MM.1S (cell line): ENCODE measurements around the gene HPX.
"Not testable (repeated sequence)": the region's sequence is repeated elsewhere in the genome, so short reads cannot be mapped to it uniquely, and the experiment has no call there.

Source experiments
- DNase-seq: peaks from one replicate; pipeline ENCODE4 v3.0.0-alpha.2; 2015
- H2AFZ ChIP-seq: fragments of 300-600 bp; sonication (generic); 2 replicates; pipeline ENCODE4 v1.6.0; 2016; ENCODE audit warnings: antibody characterized with exemption, low read length
- H3F3A ChIP-seq: fragments of 300-600 bp; sonication (generic); 2 replicates; pipeline ENCODE4 v1.6.1; 2016; ENCODE audit warnings: mild to moderate bottlenecking, antibody characterized with exemption, low read length, moderate library complexity, mixed read lengths; ENCODE audit not compliant: insufficient read depth
- H3K27ac ChIP-seq: fragments of 300-600 bp; sonication (generic); 2 replicates; pipeline ENCODE4 v1.5.1; 2016; ENCODE audit warnings: mild to moderate bottlenecking, low read length
- H3K27me3 ChIP-seq: fragments of 300-600 bp; sonication (generic); replicated peaks from 2 replicates; pipeline ENCODE4 v1.6.0; 2016; ENCODE audit warnings: low read length; ENCODE audit not compliant: insufficient read depth
- H3K36me3 ChIP-seq: fragments of 300-600 bp; sonication (generic); replicated peaks from 2 replicates; pipeline ENCODE4 v1.6.1; 2016; ENCODE audit warnings: mild to moderate bottlenecking, low read length, mixed read lengths; ENCODE audit not compliant: insufficient read depth
- H3K4me1 ChIP-seq: fragments of 300-600 bp; sonication (generic); 2 replicates; pipeline ENCODE4 v1.6.1; 2016; ENCODE audit warnings: low read length, mixed read lengths
- H3K4me2 ChIP-seq: fragments of 300-600 bp; sonication (generic); 2 replicates; pipeline ENCODE4 v1.6.0; 2016; ENCODE audit warnings: low read depth, low read length
- H3K4me3 ChIP-seq: fragments of 300-600 bp; sonication (generic); 2 replicates; pipeline ENCODE4 v1.5.1; 2016; ENCODE audit warnings: low read length, mixed read lengths
- H3K79me2 ChIP-seq: fragments of 300-600 bp; sonication (generic); 2 replicates; pipeline ENCODE4 v1.6.1; 2016; ENCODE audit warnings: mixed run types, low read length, mixed read lengths
- H3K9ac ChIP-seq: fragments of 300-600 bp; sonication (generic); 2 replicates; pipeline ENCODE4 v1.6.1; 2016; ENCODE audit warnings: low read length, mixed read lengths
- H3K9me2 ChIP-seq: fragments of 300-600 bp; sonication (generic); replicated peaks from 2 replicates; pipeline ENCODE4 v1.6.1; 2016; ENCODE audit warnings: mild to moderate bottlenecking, low read length, mixed read lengths; ENCODE audit not compliant: insufficient read depth
- H3K9me3 ChIP-seq: fragments of 300-600 bp; sonication (generic); replicated peaks from 2 replicates; pipeline ENCODE4 v1.6.1; 2016; ENCODE audit warnings: mild to moderate bottlenecking, low read length, mixed read lengths; ENCODE audit not compliant: insufficient read depth
- H4K20me1 ChIP-seq: fragments of 300-600 bp; sonication (generic); 2 replicates; pipeline ENCODE4 v1.6.1; 2016; ENCODE audit warnings: mild to moderate bottlenecking, low read length, moderate library complexity, mixed read lengths; ENCODE audit not compliant: insufficient read depth
- EZH2 ChIP-seq: fragments of 300-600 bp; sonication (generic); optimal IDR thresholded peaks from 2 replicates; pipeline ENCODE3; 2017; ENCODE audit warnings: low read depth, mild to moderate bottlenecking, antibody characterized with exemption, low read length, mixed read lengths
- EZH2phosphoT487 ChIP-seq: fragments of 300-600 bp; sonication (generic); IDR thresholded peaks from 2 replicates; pipeline ENCODE4 v1.6.1; 2018; ENCODE audit warnings: antibody characterized with exemption, low read length
- TF ChIP-seq, protein P1 (sequence below): fragments of 300-600 bp; sonication (generic); IDR thresholded peaks from 2 replicates; pipeline ENCODE4 v1.5.1; 2016; ENCODE audit warnings: antibody characterized with exemption, low read length, mixed read lengths

The HPX gene

DNA sequence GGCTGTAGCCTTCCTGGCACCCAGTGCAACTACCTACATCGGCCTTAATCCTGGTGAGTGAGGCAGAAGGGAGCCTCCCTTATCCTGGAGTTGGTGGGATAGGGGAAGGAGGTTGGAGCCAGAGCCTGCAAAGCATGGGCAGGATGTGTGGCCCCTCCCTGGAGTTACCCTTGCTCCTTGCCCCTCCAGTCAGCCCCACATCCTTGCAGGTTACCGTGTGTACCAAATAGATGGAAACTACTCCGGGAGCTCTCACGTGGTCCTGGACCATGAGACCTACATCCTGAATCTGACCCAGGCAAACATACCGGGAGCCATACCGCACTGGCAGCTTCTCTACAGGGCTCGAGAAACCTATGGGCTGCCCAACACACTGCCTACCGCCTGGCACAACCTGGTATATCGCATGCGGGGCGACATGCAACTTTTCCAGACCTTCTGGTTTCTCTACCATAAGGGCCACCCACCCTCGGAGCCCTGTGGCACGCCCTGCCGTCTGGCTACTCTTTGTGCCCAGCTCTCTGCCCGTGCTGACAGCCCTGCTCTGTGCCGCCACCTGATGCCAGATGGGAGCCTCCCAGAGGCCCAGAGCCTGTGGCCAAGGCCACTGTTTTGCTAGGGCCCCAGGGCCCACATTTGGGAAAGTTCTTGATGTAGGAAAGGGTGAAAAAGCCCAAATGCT, 46.7 kb downstream of the HPX start:
- H3K27me3 ChIP-seq = no peaks in the 10 kb centered on the region
- peaks cover 8% of the 10 kb centered on the region for H3K79me2 ChIP-seq
- no peaks in the 10 kb centered on the region for H3K4me1 ChIP-seq
- no peak overlapping the region for H3K4me2 ChIP-seq
- no peak overlapping the region for H3K4me3 ChIP-seq
- no peaks in the 10 kb centered on the region for H3K9me2 ChIP-seq
- H3K27ac ChIP-seq = no peak overlapping the region
- no peaks in the 10 kb centered on the region for H3F3A ChIP-seq
- no peak overlapping the region for H2AFZ ChIP-seq
- H3K36me3 ChIP-seq = no peaks in the 10 kb centered on the region
- DNase-seq = no peak
- no peak overlapping the region for H3K9ac ChIP-seq
- TF ChIP-seq, protein P1, sequence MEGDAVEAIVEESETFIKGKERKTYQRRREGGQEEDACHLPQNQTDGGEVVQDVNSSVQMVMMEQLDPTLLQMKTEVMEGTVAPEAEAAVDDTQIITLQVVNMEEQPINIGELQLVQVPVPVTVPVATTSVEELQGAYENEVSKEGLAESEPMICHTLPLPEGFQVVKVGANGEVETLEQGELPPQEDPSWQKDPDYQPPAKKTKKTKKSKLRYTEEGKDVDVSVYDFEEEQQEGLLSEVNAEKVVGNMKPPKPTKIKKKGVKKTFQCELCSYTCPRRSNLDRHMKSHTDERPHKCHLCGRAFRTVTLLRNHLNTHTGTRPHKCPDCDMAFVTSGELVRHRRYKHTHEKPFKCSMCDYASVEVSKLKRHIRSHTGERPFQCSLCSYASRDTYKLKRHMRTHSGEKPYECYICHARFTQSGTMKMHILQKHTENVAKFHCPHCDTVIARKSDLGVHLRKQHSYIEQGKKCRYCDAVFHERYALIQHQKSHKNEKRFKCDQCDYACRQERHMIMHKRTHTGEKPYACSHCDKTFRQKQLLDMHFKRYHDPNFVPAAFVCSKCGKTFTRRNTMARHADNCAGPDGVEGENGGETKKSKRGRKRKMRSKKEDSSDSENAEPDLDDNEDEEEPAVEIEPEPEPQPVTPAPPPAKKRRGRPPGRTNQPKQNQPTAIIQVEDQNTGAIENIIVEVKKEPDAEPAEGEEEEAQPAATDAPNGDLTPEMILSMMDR = no peak
- TF ChIP-seq EZH2phosphoT487 (no peak), EZH2 (no peak)
- no peaks in the 10 kb centered on the region for H4K20me1 ChIP-seq
- H3K9me3 ChIP-seq = no peaks in the 10 kb centered on the region

- not testable (repeated sequence) for H3K4me2 ChIP-seq, H3K4me3 ChIP-seq, H3K9me3 ChIP-seq, H4K20me1 ChIP-seq, DNase-seq, H3K27me3 ChIP-seq, H3K9me2 ChIP-seq, H2AFZ ChIP-seq, H3K9ac ChIP-seq, H3F3A ChIP-seq, H3K4me1 ChIP-seq, H3K36me3 ChIP-seq, H3K27ac ChIP-seq, H3K79me2 ChIP-seq
Measured at GRCh38 chr11:6392251-6392650, 48.5 kb downstream of the HPX start.

DNA sequence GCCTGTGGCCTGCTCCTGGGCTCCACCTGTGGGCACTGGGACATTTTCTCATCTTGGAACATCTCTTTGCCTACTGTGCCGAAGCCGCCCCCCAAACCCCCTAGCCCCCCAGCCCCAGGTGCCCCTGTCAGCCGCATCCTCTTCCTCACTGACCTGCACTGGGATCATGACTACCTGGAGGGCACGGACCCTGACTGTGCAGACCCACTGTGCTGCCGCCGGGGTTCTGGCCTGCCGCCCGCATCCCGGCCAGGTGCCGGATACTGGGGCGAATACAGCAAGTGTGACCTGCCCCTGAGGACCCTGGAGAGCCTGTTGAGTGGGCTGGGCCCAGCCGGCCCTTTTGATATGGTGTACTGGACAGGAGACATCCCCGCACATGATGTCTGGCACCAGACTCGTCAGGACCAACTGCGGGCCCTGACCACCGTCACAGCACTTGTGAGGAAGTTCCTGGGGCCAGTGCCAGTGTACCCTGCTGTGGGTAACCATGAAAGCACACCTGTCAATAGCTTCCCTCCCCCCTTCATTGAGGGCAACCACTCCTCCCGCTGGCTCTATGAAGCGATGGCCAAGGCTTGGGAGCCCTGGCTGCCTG, 49.2 kb downstream of the HPX start:
- Histone ChIP-seq H3K4me3 (no peak overlapping the region), H3K9me2 (no peaks in the 10 kb centered on the region), H3K79me2 (peaks cover 8% of the 10 kb centered on the region), H3K4me2 (peak overlapping the region; percentile 76; the same call in 1 of the 2 replicates), H3K4me1 (no peaks in the 10 kb centered on the region), H3K9ac (no peak overlapping the region), H4K20me1 (no peaks in the 10 kb centered on the region), H3K9me3 (no peaks in the 10 kb centered on the region), H3K27ac (no peak overlapping the region), H2AFZ (no peak overlapping the region), H3F3A (no peaks in the 10 kb centered on the region), H3K36me3 (no peaks in the 10 kb centered on the region), H3K27me3 (no peaks in the 10 kb centered on the region)
- TF ChIP-seq EZH2phosphoT487 = no peak
- no peak for DNase-seq

GRCh38 chr11:6390718-6391469, 49.9 kb downstream of the HPX start:
- H3K27me3 ChIP-seq = no peaks in the 10 kb centered on the region
- H3K79me2 ChIP-seq = peaks cover 8% of the 10 kb centered on the region
- no peaks in the 10 kb centered on the region for H3K4me1 ChIP-seq
- H3K36me3 ChIP-seq = no peaks in the 10 kb centered on the region
- peak overlapping the region; percentile 83 for H2AFZ ChIP-seq
- H3K4me2 ChIP-seq = peak overlapping the region; percentile 76
- peak overlapping the region; percentile 70 for H3K9ac ChIP-seq
- H3K9me2 ChIP-seq = no peaks in the 10 kb centered on the region
- H3K27ac ChIP-seq = no peak overlapping the region
- H3F3A ChIP-seq = no peaks in the 10 kb centered on the region
- H3K9me3 ChIP-seq = no peaks in the 10 kb centered on the region
- TF ChIP-seq, protein P1 = no peak
- TF ChIP-seq EZH2 (no peak), EZH2phosphoT487 (no peak)
- no peaks in the 10 kb centered on the region for H4K20me1 ChIP-seq
- DNase-seq = no peak
- peak overlapping the region; percentile 75 for H3K4me3 ChIP-seq
